Endometrial microvascular endothelial cells (primary cell): Measurements from ENCODE around the gene ANG. TPM values are rescaled to one million over a fixed set of nuclear protein-coding genes. Genes with fewer than 3 reads are reported as not detected.
"Not testable (repeated sequence)": the region's sequence is repeated elsewhere in the genome, so short reads cannot be mapped to it uniquely, and the experiment has no call there.

Experiments used
- in situ Hi-C: cut with HindIII; loops from 2 replicates; pipeline ENCODE4 v1.10.0; 2017; ENCODE audit warnings: low sequenced_read_pairs, low pct_unique_long_range_greater_than_20kb; ENCODE audit errors: inconsistent ontology term
- total RNA-seq: library from RNA; depleted of rRNA; stranded (reverse); fragments of >200 nt; gene quantifications from one replicate; pipeline ENCODE4 v1.2.3, GENCODE V29; 2015; ENCODE audit errors: inconsistent ontology term

ANG gene
- total RNA-seq, 1 donor from 2014 or later, result 0.84 TPM

- in situ Hi-C loops, result no loop called here
These were observed 3.7 kb downstream of the ANG start for GRCh38 chr14:20692116-20692751.

DNA sequence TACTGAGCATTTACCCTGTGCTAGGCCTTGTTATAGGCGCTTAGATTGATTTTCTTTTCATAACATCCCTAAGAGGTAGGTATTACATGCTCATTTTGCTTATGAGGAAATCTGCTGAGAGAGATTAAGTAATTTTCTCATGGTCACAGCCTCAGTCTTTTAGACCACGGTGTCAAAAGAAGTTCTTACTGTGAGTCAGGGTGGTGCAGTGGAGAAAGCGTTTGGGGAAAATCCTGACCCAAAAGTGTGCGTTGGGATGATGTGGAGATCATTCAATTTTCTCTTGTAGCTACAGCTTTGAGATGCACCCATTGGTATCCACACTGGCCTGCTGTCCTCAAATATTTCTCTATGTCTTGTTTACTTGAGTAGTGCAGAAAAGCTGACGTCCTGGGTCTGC lies 8.2 kb downstream of the ANG start:
- in situ Hi-C loops, result no loop called here

GRCh38 chr14:20697273-20698017 lies 8.9 kb downstream of the ANG start:
- in situ Hi-C loops, result no loop called here

DNA sequence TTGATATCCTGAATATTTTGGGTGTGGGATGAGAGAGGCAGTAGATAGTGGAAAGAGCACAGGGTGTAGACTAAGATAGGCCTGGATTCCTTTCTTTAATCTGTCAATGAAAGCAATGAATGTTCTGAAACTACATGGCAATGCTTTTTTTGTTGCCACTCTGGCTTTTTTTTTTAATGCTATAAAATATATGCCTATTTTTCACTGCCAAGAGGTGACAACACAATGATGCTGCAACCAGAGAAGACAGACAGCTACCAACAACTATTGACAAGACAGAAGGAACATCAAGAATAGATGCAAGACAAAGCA lies 9.4 kb downstream of the ANG start:
- in situ Hi-C loops, result no loop called here

GRCh38 chr14:20698934-20699333 lies 10.4 kb downstream of the ANG start:
- in situ Hi-C loops, result no loop called here

DNA sequence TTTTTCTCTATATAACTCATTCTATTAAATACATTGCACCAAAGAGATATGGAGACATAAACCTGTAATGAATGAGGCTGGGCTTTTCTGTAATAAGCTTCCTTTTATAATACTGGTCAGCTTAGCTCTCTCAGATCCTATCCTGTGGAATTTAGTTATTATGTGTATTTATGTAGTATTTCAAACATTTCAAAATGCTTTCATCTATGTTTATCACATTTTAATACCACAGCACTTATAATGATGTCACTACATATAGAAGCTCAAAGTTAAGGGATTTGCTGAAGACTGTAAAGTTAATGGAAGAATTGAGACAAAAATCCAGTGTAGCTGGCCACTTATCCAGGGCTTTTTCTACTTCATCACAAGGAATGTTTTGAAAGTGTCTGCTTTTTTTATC lies 11.4 kb downstream of the ANG start:
- in situ Hi-C loops, result loop anchor here (25.0 kb wide), 1 partner anchor 162 kb away; no protein-coding TSS in a partner anchor

DNA sequence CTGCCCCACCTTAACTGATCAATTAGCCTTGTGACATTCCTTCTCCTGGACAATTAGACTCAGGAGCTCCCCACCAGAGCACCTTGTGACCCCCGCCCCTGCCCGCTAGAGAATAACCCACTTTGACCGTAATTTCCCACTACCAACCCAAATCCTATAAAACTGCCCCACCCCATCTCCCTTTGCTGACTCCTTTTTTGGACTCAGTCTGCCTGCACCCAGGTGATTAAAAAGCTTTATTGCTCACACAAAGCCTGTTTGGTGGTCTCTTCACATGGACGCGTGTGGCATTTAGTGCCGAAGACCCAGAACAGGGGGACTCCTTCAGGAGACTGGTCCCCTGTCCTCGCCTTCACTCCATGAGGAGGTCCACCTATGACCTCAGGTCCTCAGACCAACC lies 12.4 kb downstream of the ANG start:
- in situ Hi-C loops, result loop anchor here (25.0 kb wide), 1 partner anchor 161 kb away; no protein-coding TSS in a partner anchor

DNA sequence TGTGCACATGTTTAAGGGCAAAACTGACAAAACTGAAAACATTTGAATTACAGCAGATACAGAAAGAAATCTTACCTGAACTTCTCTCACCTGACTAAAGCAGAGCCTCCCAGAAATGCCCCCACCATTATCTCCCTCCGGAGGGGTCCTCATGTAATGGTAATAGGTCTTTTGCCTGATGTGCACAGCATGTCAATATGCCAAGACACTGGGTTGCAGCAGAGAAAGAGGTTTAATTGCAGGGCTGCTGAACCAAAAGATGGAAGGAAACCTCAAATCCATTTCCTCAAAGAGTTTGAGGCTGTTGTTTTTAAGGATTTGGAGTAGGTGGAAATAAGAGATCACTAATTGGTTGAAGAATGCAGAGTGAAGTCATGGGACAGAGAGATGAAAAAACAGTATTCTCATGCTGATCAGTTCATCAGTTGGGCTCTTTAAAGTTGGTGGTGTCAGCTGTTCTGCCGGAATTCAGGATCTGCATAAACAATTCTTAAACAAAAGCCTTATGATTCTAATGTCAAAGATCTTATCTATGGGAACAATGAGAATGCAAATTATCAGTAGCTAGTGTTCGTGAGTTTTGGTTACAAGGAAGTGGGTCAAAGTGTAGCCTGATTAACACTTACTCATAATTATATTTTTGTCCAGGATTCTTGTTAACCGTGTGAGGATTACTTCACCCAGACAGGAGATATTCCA lies 18.2 kb downstream of the ANG start:
- in situ Hi-C loops, result loop anchor here (25.0 kb wide), 1 partner anchor 155 kb away; no protein-coding TSS in a partner anchor

- in situ Hi-C loops, result loop anchor here (25.0 kb wide), 1 partner anchor 155 kb away; no protein-coding TSS in a partner anchor
These were observed 19.1 kb downstream of the ANG start for GRCh38 chr14:20707622-20708021.

DNA sequence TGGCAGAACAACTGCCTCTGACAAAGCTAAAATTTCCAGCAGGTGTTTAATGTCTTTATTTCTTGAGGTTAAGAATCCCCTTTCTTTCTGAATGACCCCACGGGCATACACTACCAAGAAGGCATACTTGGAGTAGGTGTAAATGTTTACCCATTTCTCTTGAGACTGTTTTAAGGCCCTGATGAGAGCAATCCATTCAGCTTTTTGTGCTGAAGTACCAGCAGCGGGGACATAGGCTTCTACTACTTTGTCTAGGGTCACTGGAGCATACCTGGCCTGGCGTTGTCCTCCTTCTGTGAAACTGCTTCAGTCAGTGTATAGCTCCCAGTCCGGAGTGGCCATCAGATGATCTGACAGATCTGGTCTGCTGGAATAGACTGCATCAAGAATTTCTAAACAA lies 22.7 kb downstream of the ANG start:
- in situ Hi-C loops, result loop anchor here (25.0 kb wide), 1 partner anchor 151 kb away; no protein-coding TSS in a partner anchor

DNA sequence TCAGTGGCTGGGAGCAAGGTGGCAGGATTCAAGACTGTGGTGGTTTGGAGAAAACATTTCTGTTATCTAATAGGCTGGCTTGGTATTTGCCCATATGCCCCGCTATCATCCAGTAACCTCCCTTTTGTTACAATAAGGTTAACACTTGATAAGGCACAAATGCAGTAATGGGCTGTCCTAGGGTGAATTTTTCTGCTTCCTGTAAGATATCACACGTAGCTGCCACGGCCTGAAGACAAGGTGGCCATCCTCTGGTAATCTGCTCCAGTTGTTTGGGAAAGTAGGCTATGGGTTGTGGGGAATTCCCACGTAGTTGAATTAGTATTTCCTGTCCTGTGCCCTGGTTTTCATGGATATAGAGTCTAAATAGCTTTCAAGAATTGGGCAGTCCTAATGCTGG lies 23.1 kb downstream of the ANG start:
- in situ Hi-C loops, result loop anchor here (25.0 kb wide), 1 partner anchor 151 kb away; no protein-coding TSS in a partner anchor

GRCh38 chr14:20712904-20713303 lies 24.3 kb downstream of the ANG start:
- in situ Hi-C loops, result loop anchor here (25.0 kb wide), 1 partner anchor 149 kb away; no protein-coding TSS in a partner anchor

DNA sequence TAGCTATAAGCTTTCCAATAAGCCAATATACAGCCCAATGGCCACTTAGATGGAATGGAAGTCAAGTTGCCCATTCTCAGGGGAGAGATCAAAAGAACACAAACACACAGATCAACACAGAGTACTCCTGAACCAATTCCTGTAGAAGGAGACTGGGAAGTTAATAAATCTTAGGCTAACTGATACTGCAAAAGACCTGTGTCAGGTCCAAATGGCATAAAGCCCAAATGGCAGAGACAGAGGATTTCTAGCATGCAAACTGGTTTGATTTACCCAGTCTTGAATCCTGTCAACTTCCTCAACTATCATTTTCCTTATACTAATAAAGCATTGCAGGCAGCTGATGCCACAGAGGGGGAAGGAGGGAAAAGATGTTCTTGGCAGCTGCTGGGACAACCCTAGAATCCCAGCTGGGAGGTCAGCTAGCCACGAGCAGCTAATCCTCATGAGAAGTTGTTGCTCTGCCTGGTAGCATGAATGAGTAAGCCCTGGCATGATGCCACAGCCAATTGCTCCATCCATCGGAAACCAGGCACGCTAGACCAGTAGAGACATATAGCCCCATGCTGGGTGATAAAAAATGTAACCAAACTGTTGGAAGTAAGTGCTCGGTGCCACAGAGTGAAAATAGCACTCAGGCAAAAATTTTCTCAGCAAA lies 26.2 kb downstream of the ANG start:
- in situ Hi-C loops, result loop anchor here (25.0 kb wide), 1 partner anchor 148 kb away; no protein-coding TSS in a partner anchor

- in situ Hi-C loops, result loop anchor here (25.0 kb wide), 1 partner anchor 143 kb away; no protein-coding TSS in a partner anchor
These were observed 31.2 kb downstream of the ANG start for GRCh38 chr14:20719777-20720176.

GRCh38 chr14:20720741-20721140 lies 32.2 kb downstream of the ANG start:
- in situ Hi-C loops, result loop anchor here (25.0 kb wide), 1 partner anchor 142 kb away; no protein-coding TSS in a partner anchor

DNA sequence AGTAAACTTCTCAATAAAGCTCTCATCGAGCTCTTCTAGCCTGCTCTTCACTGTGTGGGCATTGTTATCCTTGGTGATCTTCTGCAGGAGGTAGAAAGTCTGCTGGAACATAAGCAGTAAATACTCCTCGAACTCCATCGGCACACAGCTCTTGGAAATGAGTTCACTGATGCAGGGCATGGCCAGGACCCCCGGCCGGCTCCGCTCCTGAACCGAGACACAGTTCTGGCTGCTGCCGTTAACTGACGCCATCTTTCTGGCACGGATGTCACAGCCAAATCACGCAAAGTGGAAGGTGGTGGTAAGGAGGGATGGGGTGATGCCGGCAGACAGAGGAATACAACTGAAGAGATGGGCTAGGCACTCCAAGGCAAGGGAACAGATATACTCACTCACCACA lies 33.5 kb downstream of the ANG start:
- in situ Hi-C loops, result loop anchor here (25.0 kb wide), 1 partner anchor 140 kb away; no protein-coding TSS in a partner anchor

- in situ Hi-C loops, result loop anchor here (25.0 kb wide), 1 partner anchor 139 kb away; no protein-coding TSS in a partner anchor
These were observed 34.9 kb downstream of the ANG start for GRCh38 chr14:20723488-20723887.

- in situ Hi-C loops, result not testable (repeated sequence)
These were observed 37.6 kb downstream of the ANG start for GRCh38 chr14:20726121-20726520.

DNA sequence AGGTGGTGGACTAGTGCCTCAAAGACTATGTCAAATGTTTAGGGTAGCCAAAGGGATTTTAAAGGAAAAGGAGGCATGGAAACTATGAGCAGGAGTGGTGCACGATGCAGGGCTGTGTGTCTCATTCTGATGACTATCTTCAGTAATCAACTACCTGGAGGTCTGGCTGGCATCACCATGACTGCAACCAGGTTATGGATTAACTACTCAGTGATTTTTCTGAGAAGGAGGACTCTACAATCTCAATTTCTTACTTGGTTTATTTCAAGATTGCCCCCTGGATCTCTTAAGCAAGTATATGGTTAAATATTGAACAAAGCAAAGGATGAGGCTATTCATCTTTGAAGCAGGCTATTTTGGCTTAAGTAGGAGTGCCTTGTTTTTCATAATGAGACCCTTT lies 38.0 kb downstream of the ANG start:
- in situ Hi-C loops, result no loop called here
